ENCODE data around the gene HPSE. TPM values are rescaled to one million over a fixed set of nuclear protein-coding genes. Genes with fewer than 3 reads are reported as not detected.

The HPSE gene
- total and polyA plus RNA-seq, 7 donors = 0.06 to 0.64 (median 0.34) TPM

DNA sequence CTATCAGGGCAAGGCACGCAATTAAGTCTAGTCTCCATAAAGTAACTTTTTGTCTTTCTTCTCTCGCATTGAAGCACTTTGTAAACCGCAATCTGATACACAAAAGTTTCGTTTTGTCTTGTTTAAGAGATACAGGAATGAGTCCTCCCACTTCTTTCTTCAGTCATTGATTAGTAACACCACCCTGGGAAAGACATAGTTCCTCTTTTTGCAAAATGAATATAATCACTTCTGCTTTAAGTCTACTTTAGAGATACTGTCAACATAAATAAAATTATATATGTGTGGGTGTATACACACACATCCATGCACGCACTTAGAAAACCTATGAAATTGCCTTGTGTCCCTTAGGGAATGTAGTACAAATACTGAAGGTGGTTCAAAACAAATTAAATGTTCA, 61.7 kb downstream of the HPSE start:
- WGBS, 3 donors = 94 to 96% (median 94%) methylated on average over 5 of the region's 5 CpGs
- TF ChIP-seq, protein P1, sequence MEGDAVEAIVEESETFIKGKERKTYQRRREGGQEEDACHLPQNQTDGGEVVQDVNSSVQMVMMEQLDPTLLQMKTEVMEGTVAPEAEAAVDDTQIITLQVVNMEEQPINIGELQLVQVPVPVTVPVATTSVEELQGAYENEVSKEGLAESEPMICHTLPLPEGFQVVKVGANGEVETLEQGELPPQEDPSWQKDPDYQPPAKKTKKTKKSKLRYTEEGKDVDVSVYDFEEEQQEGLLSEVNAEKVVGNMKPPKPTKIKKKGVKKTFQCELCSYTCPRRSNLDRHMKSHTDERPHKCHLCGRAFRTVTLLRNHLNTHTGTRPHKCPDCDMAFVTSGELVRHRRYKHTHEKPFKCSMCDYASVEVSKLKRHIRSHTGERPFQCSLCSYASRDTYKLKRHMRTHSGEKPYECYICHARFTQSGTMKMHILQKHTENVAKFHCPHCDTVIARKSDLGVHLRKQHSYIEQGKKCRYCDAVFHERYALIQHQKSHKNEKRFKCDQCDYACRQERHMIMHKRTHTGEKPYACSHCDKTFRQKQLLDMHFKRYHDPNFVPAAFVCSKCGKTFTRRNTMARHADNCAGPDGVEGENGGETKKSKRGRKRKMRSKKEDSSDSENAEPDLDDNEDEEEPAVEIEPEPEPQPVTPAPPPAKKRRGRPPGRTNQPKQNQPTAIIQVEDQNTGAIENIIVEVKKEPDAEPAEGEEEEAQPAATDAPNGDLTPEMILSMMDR (IDR thresholded peaks at IDR 0.05) = no peak
- Histone ChIP-seq H3K27ac (no peak overlapping the region), H3K36me3 (ENCODE audit: insufficient read depth in 1 of 2, low read depth in 1 of 2) (peaks cover 0 to 68% of the 10 kb centered on the region in 2 donors), H3K9me3 (no peaks in the 10 kb centered on the region), H3K4me1 (no peaks in the 10 kb centered on the region), H3K27me3 (ENCODE audit: insufficient read depth in 3 of 3, low read length in 2 of 3) (no peaks in the 10 kb centered on the region), H3K4me3 (no peak overlapping the region)
- ATAC-seq = no peak
- DNase-seq = no peak
- intact Hi-C loops (cut with DNase I) = no loop called here

DNA sequence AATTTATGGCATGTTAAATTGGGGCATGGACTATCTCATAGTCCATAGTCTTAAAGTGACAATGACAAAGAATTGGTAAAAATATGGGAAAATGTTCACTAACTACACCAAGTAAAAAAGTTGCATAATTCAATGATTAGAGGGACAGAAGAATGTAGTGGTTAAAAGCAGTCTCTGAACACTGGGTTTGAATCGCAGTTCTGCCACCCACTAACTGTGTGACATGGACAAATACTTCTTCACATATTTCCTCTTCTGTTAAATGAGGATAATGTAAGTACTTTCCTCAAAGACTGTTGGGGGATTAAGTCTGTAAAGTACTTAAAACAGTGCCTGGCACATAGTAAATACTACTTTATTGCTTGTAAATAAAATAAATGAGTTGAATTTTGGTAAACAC, 65.4 kb downstream of the HPSE start:
- H3K36me3 ChIP-seq (ENCODE audit: insufficient read depth in 1 of 2, low read depth in 1 of 2) = peaks cover 4 to 88% of the 10 kb centered on the region in 2 donors
- H3K27ac ChIP-seq = no peak overlapping the region
- no peaks in the 10 kb centered on the region for H3K9me3 ChIP-seq
- no peak for DNase-seq
- intact Hi-C loops (cut with DNase I) = no loop called here
- TF ChIP-seq, protein P1 (IDR thresholded peaks at IDR 0.05) = no peak
- no peak for ATAC-seq
- 96 to 100% (median 97%) methylated on average over 1 of the region's 1 CpG for WGBS, 3 donors
- H3K27me3 ChIP-seq (ENCODE audit: insufficient read depth in 3 of 3, low read length in 2 of 3) = no peaks in the 10 kb centered on the region
- H3K4me3 ChIP-seq = no peak overlapping the region
- no peaks in the 10 kb centered on the region for H3K4me1 ChIP-seq

DNA sequence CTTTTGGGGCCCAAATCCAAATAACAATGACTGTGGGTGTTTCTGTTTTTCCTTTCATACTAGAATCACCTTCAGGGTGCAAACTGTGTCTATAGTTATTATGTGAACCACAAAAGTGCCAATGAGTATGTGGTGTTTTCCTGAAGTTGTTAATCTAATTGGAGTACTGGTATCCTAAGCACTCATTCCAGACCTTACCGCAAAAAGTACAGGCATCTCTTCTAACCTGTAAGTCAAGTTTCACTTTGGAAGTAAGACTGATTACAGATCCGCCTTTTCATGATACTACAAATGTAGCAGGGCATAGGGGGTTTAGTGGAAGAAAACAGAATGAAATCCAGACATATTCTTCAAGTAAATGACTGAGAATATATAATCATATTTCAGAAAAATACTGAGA, 66.2 kb downstream of the HPSE start:
- no peaks in the 10 kb centered on the region for H3K4me1 ChIP-seq
- no peak for DNase-seq
- WGBS, 3 donors = 47 to 50% (median 50%) methylated on average over 2 of the region's 2 CpGs
- intact Hi-C loops (cut with DNase I) = no loop called here
- no peaks in the 10 kb centered on the region for H3K27me3 ChIP-seq (ENCODE audit: insufficient read depth in 3 of 3, low read length in 2 of 3)
- no peaks in the 10 kb centered on the region for H3K9me3 ChIP-seq
- TF ChIP-seq, protein P1 (IDR thresholded peaks at IDR 0.05) = no peak
- peaks cover 4 to 95% of the 10 kb centered on the region in 2 donors for H3K36me3 ChIP-seq (ENCODE audit: insufficient read depth in 1 of 2, low read depth in 1 of 2)
- H3K4me3 ChIP-seq = no peak overlapping the region
- no peak overlapping the region for H3K27ac ChIP-seq
- ATAC-seq = no peak

DNA sequence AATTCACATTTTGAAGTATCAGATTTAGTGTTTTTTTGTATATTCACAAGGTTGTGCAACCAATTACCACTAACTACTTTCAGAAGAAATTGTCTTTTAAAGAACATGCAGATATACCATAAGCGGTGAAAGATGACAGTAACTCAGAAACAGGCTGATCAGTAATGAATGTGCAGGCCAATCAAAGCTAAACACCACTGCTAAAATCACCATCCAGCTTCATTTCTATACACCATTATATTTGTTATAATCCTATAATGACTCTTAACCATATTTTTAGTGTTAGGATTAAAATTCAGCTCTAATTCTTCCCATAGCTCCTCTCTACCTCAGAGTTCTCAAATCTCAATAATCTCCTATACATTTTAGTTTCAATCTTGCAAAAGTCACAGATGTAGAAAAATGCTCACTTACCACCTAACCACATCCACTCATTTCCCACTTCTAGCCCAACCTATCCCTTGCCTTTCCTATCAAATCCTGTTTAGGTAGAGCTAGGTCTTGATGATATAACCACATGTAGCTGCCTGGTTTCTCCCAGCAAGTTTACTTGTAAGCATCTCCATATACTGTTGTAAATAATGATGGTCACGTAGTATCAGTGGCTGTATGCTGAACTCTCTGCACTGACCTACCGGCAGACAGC, 66.7 kb downstream of the HPSE start:
- Histone ChIP-seq H3K9me3 (no peaks in the 10 kb centered on the region), H3K27ac (no peak overlapping the region), H3K36me3 (ENCODE audit: insufficient read depth in 1 of 2, low read depth in 1 of 2) (peaks cover 4 to 95% of the 10 kb centered on the region in 2 donors), H3K4me3 (no peak overlapping the region), H3K4me1 (no peaks in the 10 kb centered on the region), H3K27me3 (ENCODE audit: insufficient read depth in 3 of 3, low read length in 2 of 3) (no peaks in the 10 kb centered on the region)
- DNase-seq (no peak), ATAC-seq (no peak)
- intact Hi-C loops (cut with DNase I) = no loop called here
- 97 to 98% (median 98%) methylated on average over 3 of the region's 3 CpGs for WGBS, 3 donors
- TF ChIP-seq, protein P1 (IDR thresholded peaks at IDR 0.05) = no peak

All from psoas muscle (tissue), 8 donors.